ENCODE measurements around the gene COX4I1.
"Not testable (repeated sequence)": the region's sequence is repeated elsewhere in the genome, so short reads cannot be mapped to it uniquely, and the experiment has no call there.

COX4I1 gene

DNA sequence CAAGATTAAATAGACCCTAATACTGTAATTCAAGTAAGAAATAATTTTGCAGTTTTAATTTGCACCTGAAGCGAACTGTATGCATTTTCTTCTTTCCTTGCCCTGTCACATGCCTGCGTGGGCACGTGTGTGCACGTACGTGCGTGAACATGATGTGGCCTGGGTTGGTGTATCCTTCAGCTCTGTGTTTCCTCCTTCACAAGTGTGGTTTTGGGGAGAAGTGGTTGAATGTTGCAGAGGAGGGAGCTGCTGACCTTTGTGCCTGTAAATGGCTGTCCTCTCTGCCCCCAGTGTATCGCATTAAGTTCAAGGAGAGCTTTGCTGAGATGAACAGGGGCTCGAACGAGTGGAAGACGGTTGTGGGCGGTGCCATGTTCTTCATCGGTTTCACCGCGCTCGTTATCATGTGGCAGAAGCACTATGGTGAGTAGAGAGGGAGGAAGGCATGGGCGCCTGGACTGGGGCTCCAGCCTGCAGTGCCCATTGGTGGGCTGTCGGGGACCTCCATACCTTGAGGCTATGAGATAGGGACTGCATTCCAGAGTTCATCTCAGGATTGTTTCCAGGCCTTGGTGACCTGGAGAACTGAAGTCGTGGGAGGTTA lies 6.0 kb downstream of the COX4I1 start:
- no peak for DNase-seq

DNA sequence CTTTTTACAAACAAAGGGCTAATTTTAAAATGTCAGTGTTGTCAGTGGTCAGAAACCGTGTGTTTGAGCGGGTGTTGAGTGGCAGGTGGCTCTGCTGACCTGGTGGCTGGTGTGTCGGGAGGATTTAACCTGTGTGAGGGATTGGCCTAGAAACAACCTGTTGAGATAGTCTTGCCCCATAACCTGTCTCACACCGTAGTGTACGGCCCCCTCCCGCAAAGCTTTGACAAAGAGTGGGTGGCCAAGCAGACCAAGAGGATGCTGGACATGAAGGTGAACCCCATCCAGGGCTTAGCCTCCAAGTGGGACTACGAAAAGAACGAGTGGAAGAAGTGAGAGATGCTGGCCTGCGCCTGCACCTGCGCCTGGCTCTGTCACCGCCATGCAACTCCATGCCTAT lies 7.0 kb downstream of the COX4I1 start:
- no peak for DNase-seq

DNA sequence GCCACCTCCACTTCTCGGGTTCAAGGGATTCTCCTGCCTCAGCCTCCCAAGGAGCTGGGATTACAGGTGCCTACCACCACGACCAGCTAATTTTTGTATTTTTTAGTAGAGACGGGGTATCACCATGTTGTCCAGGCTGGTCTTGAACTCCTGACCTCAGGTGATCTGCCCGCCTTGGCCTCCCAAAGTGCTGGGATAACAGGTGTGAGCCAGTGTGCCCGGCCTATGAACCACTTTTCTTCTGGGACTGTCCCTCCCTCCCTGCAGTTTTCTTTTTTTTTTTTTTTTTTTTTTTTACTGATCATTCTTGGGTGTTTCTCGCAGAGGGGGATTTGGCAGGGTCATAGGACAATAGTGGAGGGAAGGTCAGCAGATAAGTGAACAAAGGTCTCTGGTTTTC lies 7.8 kb downstream of the COX4I1 start:
- DNase-seq = not testable (repeated sequence)

DNA sequence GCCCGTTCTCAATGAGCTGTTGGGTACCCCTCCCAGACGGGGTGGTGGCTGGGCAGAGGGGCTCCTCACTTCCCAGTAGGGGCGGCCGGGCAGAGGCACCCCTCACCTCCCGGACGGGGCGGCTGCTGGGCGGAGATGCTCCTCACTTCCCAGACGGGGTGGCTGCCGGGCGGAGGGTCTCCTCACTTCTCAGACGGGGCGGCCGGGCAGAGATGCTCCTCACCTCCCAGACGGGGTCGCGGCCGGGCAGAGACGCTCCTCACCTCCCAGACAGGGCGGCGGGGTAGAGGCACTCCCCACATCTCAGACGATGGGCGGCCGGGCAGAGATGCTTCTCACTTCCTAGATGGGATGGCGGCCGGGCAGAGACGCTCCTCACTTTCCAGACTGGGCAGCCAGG lies 8.6 kb downstream of the COX4I1 start:
- DNase-seq = not testable (repeated sequence)

DNA sequence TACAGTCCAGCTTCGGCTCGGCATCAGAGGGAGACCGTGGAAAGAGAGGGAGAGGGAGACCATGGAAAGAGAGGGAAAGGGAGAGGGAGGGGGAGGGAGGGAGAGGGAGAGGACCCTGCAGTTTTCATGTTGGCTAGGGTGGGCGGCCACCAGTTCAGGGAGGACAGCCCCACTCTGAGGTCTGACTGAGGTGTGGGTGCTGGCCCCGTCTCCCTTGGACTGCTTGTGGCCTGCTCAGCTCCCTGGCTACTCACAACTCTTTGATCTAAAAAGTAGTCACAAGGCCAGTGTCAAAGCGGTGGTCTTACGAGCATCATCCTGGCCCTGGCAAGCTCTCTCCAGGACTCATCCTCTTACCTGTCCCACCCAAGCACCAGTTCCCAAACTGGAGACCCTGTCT lies 9.4 kb downstream of the COX4I1 start:
- no peak for DNase-seq

DNA sequence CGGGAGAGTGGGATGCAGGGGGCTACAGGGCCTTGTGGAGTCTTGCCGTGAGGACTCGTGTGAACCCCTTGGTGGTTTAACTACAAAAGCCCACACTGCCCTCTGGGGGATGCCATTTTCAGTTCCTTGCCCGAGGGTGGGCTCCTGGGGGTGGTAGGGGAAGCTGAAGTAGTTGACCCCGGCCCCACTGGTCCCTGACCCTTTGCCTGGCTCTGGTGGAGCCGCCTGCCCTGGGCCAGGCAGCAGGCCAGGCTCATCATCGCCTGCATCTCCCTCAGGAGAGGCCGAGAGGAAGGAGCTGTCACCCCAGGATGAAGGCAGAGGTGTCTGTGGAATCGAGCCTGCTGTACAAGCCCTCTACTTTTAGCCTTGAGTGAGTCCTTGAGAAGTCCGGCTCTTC lies 10.2 kb downstream of the COX4I1 start:
- no peak for DNase-seq

DNA sequence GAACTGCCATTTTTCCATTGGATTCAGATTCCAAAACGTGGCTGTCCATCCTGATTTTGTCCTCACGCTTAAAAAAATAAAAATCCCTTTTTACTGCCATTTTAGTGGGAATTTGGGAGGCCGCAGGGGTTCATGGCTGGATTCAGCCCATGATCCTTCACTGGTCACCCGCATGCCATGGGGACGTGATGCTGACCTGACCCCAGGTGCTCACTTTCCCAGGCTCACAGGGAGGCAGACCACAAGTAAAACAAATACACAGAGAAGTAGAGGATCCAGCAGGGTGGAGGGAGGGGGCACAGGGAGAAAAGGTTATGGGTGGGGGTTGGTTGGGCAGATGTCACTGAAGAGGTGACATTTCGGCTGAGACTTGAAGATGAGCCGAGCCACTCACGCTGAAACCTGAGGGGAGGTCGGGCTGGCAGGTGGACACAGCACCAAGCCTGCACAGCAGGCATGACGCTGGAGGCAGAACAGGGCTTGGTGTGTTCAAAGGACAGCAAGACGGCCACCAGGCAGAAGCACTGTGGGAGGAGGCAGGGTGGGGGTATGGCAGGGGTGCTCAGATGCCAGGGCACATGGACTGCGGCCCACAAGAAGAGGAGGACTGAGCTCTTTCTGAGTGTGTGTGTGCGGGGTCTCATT lies 10.7 kb downstream of the COX4I1 start:
- no peak for DNase-seq

DNA sequence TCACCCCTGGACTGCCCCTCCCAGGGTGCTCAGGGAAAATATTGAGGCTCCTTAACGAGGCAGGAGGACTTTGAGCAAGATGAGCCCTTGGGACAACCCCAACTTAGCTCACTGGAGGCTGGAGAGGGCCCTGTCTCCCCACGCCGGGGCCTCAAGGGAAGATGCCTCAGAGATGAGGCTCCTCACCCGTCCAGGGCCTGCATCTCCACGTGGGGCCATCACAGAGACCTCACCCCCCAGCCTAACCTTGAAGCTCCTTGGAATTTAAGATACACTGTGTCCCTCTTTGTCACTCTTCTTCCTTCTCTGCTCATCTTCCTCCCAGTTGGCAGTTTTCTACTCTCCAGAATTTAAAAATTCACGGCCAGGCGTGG lies 11.2 kb downstream of the COX4I1 start:
- DNase-seq = no peak

DNA sequence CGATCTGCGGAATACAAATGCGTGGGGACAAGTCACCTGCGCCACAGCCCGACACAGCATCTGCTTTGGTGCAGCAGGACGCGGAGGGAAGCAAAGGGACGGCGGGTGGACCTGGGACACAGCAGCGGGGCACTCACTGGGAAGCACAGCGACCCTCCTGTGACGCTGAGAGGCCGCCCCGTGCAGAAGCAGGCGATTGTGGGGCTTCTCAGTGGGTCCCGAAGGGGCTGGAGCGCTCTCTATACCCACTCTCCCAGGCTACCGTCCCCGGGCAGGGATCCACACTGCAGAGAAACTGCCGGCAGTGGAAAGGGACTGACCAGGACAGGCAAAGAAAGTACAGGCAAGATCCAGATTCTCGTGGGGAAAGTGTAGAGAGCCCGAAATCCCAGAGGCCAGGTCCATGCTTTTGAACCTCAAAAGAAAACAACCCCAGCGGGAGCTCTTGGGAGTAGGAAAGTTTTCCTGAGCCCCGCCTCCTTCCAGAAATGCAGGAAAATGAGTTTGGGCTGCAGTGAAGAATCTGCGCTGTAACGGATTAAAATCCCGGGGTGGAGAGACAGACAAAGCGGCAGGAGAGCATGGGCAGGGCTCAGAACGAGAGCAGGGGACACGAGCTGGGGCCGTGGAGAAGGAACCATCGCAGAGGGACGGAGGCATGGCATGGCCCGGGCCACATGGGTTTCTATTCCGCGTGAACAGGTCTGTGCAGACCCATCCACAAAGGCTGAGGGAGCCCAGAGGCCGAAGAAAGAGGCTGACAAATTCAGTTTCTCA lies 12.7 kb downstream of the COX4I1 start:
- no peak for DNase-seq

DNA sequence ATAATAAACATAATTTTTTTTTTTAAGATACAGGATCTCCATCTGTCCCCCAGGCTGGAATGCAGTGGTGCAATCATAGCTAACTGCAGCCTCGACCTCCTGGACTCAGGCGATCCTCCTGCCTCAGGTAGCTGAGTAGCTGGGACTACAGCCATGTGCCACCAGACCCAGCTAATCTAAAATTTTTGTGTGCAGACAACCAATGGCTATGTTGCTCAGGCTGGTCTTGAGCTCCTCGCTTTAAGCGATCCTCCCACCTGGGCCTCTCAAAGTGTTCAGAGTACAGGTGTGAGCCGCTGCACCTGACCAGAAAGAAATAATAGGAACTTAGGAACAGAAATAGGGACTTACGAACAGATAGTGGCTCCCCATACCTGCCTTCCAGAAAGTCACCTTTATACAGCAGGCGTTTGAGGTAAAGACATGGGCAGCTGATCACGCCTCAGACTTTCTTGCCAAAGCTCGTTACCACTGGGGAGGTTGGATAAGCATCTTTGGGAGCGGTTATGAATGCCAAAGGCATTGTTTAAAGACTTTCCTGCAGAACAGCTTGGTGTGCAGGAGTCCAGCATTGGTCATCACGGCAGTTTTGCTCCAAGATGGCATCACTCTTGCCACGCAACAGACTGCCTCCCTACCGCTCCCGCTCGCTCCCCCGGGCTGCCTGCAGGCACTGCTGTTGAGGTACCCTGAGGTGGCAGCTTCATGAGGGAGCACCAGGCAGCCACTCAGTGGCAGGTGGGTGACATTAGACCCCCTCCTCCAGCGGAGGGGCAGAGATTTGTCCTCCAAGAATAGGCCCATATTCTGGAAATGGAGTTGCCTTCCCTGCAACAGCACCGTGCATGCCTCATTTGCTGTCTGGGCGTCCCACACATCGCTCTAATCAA lies 13.6 kb downstream of the COX4I1 start:
- DNase-seq = no peak

DNA sequence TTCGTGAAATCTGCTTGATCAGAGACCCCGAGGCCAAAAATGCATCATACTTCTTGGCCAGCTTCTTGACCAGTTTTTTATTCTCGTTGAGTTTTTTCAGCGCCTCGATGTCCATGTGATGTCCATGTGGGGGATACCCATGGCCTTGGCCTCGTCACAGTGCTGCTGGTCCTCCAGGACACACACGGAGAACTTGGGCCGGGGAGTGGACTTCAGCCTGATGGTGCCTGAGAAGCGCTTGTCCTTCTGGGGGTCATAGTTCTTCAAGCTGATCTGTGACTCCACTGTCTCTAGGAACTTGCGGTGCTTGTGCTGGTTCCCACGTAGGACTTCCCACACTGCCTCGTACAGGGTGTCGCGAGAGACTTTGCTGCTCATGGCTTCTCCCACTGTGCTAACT lies 16.7 kb downstream of the COX4I1 start:
- no peak for DNase-seq

DNA sequence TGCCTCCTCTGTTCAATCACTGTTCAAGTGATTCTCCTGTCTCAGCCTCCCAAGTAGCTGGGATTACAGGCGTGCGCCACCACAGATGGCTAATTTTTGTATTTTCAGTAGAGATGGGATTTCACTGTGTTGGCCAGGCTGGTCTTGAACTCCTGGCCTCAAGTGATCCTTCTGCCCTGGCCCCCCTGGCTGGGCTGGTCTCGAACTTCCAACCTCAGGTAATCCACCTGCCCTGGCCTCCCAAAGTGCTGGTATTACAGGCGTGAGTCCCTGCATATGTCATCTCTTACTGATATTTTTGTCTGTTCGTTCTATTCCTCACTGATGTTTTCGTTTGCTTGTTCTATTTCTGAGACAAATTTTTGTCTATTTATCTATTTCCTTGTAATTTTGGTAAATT lies 17.7 kb downstream of the COX4I1 start:
- DNase-seq = not testable (repeated sequence)

DNA sequence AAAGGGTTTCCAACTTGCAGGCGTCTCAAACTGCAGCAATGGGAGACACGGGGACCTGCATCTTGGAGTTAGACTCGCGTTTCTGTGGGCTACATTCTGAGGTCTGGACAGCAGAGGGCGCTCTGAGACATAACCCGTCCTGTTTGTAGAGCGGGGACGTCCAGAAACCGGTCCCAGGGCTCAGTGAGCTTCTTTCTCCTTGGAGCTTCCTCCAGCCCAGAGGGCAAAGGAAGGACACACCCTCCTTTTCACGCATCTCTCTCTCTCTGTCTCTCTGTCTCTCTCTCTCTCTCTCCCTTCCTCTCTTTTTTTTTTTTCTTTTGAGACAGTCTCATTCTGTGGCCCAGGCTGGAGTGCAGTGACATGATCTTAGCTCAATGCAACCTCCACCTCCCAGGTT lies 19.8 kb downstream of the COX4I1 start:
- DNase-seq = peak; percentile 70

DNA sequence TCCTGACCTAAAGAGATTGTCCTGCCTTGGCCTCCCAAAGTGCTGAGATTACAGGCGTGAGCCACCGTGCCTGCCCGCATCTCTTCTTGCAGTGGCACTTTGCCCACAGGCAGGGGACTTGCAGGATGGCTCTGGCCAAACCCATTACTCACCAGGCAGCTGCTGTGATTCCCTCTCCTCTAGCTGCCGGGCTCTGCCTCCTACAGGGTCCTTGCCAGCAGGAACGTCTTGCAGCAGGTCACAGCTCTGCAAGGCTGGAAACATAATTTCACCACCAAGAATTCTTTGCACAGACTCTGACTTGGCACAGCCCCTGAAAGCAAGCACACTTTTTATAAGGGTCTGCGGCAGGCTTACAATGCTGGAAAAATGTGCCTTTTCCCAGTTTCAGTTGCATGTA lies 20.3 kb downstream of the COX4I1 start:
- no peak for DNase-seq

DNA sequence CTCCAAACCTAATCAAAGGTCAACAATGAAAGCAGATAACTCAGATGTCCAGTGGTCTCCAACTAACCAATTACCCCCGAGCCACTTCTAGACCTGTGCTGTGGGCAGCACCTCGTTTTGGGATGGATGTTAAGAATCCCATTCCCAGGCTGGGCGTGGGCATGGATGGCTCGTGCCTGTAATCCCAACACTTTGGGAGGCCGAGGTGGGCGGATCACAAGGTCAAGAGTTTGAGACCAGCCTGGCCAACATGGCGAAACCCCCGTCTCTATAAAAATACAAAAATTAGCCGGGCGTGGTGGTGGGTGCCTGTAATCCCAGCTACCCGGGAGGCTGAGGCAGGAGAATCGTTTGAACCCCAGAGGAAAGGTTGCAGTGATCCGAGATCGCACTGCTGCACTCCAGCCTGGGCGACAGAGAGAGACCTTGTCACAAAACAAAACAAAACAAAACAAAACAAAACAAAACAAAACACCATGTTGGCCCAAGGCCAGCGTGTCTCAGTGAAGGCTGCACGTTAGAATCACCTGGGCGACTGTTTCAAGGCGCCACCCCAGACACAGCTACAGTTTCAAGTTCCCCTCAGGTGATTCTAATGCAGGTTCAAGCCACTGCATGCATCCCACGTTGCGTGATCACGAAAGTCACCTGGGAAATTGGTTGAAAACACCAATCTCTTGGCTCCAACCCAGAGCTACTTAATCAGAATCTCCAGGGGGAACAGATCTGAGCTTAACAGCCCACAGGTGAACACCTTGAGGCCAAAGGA lies 21.3 kb downstream of the COX4I1 start:
- no peak for DNase-seq

DNA sequence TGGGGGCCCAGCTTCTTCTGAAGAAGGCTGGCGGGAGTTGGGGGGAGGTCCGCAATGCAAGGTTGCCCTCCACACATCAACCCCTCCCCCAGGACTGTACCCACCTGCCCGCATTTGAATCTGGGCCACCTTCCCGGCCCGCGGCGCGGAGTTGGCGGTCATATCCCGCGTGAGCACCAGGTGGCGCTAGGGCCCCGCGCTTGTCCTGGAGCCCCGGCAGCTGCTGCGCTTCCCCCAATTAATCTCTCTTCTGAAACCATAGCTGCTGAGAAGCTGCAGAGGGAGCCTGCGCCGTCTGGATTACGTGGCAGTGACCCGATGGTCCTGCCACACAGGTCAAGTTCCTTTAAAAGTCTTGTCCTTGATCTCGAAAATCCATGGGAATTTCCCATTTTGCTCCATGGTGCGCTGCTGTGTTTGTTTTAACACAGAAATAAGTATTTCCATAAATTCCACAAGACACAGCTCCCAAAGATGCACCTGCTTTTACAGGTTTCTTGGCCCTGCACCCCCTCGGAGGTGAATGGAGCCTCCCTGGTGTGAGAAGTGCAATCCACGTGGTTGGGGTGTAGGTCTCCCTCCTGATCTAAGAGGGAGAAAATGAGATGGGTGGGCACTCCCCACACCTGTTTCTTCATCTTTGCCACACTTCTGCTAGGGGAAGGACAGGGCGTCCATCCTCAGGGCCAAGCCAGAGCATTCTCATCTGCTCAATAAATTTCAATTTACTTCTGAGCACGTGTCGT lies 22.1 kb downstream of the COX4I1 start:
- DNase-seq = peak; percentile 58

DNA sequence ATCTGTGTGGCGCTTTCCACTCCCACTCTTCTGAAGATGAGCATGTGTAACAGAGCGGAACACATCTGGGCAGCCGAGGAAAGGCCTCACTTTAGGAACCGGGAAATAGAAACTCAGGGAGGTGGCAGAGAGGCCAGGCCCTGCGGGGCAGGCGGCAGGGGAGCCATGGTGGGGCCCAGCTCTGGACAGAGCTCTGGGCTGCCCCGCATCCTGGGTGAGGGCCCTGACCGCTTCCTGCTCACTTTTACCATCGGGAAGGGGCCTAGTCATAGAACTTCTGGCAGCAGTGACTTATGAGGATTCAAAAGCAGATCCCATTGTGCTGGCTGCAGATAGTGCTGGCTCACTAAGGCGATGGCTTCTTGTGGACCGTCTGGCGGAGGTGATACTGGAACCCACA lies 22.6 kb downstream of the COX4I1 start:
- no peak for DNase-seq

DNA sequence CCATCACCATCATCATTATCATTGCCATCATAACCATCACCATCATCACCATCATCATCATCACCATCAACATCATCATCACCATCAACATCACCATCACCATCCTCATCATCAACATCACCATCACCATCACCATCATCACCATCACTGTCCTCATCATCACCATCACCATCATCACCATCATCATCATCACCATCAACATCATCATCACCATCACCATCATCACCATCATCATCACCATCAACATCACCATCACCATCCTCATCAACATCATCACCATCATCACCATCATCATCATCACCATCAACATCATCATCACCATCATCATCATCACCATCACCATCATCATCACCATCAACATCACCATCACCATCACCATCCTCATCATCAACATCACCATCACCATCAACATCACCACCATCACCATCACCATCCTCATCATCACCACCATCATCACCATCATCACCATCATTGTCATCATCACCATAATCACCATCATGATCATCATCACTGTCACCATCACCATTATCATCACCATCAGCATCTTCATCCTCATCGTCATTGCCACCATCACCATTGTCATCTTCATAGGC lies 23.9 kb downstream of the COX4I1 start:
- no peak for DNase-seq

DNA sequence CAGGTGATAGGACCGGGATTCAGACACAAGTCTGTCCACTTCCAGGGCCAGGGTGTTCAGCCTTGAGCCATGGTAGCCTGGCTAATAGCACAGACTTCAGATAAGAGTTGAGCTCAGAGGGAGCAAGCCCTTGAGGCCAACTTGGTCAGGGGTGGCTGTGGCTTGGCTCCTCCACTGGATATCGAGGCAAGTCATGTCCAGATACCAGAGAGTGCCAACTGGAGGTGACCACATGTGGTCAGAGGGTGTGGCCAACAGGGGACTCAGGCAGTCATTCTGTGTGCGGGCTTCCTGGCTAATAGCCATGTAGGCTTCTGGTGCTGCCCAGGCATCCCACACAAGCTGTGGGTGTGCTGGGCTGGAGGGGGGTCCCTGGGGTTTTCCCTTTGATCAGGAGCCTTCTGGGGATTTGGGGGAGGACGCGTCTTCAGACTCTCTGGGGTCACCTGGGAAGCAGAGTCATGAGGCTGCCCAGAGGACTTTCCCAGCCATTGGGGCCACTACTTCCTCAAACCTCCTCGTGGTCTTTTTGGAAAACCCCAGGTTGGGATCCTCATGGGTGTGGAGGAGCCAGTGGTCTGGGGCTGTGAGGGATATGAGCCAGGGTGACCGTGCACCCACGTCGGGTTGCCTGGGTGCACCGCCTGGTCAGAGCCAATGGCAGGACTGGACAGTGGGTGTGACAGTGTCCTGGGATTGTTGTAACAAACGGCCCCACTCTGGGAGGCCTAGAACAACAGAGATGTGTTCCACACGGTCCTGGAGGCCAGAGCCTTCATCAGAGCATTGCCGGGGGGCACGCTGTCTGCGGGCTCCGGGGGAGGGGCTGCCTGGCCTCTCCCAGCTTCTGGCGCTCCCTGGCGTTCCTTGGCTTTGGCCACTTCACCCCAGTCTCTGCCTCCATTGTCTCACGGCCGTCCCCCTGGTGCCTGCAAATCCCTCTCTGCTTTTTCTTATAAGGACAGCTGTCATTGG lies 25.0 kb downstream of the COX4I1 start:
- no peak for DNase-seq

DNA sequence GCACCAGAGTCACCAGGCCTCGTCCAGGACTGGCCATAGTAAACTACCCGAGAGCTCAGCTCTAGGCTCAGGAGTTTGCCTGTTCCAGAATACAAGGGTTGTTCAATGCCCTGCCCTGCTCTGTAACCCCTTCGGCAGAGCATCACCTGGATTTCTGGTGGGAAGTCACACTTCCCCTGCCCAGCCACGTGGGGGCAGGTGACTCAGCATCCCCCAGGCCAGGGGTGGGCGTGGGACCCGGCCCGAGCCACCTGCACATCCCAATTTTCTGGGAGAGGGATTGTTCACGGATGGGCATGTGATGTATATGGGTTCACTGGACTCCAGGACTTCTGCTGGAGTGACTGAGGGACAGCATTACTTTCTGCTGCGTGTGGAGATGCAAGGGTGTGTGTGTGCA lies 25.8 kb downstream of the COX4I1 start:
- DNase-seq = no peak
